ENCODE results near the gene KRT1.
"Not testable (repeated sequence)": the region's sequence is repeated elsewhere in the genome, so short reads cannot be mapped to it uniquely, and the experiment has no call there.

The KRT1 gene

DNA sequence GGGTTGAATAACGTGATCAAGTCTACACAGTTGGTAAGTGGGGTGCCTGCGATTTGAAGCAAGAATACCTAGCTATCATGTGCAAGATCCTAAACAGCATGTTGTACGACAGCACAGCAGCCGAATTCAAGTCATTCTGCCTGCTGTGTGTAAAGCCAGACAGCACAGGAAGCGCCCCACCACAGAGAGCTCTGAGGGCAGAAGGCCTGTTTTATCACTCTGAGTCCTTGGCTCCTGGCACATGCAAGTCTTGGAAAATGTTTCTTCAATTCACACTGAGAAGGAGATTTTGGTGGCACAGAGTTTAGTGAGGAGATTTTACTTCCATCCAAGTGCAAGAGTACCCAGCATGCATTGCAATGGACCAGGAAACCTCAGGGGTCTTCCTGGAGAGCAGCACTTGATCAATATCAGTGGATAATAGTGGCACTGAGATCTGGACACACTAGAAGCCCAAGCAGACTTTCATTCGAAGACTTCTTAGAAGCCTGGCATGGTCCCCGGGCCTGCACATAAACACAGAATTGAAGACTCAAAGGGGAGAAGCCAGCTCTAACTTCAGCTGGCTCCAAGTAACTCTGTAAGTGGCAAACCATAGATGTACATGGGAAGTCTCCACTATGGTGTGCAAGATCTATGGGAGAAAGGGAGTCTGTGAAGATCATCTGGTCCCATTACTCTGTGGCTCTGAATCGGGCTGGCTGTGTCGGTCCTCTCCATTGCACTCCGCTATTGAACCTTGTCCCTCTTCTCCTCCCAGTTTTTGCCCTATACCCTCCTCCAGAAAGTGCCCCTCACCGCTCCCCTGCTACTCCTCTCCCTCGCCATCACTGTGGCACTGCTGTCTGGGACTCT, 1.5 kb upstream of the KRT1 start:
- DNase-seq = peak in 2 of 4 experiments; percentile 36

DNA sequence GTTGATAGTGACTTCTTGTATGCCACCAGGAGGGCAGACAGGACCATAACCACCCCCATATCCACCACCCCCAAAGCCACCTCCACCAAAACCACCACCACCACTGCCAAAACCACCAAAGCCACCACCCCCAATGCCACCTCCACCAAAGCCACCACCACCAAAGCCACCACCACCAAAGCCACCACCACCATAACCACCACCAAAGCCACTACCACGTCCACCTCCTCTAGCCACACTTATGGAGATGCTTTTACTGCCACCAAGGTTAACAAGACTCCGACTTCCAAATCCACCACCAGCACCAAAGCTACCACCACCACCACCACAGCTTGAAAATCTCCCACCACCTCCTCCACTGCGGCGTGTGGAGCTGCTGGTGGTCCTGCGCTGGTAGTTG, 332 bp downstream of the KRT1 start:
- no peak for DNase-seq

- no peak for DNase-seq
These were observed 2.5 kb downstream of the KRT1 start for GRCh38 chr12:52677671-52678070.

DNA sequence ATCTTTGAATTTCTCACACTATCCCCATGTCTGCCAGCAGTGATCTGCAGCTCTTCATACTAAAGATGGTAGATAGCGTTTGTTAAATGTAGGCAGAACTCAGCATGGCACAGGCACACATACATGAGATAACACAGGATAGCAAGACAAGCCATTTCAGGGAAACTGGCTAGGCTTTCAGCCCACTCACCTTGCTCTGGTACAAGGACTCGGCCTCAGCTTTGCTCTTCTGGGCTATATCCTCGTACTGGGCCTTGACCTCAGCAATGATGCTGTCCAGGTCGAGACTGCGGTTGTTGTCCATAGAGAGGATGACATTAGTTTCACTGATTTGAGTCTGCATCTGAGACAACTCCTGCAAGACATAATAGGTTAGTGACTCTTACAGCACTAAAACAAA, 3.1 kb downstream of the KRT1 start:
- DNase-seq = no peak

DNA sequence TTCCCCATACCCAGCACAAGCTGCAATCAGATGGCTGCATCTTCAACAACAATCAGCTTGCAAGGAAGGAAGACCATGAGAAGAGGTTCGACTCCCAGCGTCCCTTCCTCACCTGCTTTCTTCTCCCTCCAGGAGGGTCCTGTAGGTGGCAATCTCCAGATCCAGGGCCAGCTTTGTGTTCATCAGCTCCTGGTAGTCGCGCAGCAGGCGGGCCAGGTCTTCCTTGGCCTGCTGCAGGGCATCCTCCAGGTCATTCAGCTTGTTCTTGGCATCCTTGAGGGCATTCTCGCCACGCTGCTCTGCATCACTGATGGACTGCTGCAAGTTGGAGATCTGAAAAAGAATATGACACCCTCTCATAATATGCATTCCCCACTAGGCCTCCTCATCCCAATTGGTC, 4.0 kb downstream of the KRT1 start:
- DNase-seq = no peak

GRCh38 chr12:52675301-52675701, 4.9 kb downstream of the KRT1 start:
- no peak for DNase-seq

DNA sequence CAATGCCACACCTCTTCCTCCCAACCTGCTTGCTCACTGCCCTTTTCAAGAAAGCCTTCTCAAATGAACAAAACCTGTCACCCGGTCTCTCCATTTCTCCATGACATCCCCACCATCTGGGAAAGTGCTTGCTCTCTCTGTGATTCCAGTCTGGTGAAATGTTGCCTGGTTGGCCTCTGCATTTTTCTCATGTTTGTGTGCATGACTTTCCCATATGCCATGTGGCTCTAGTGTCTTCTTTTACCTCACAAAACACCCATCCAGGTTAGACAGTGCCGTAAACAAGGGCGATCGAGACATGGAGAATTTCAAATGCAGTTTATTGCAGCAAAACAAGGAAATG, 5.8 kb downstream of the KRT1 start:
- no peak for DNase-seq

- DNase-seq = no peak
These were observed 6.3 kb downstream of the KRT1 start for GRCh38 chr12:52673713-52674432.

DNA sequence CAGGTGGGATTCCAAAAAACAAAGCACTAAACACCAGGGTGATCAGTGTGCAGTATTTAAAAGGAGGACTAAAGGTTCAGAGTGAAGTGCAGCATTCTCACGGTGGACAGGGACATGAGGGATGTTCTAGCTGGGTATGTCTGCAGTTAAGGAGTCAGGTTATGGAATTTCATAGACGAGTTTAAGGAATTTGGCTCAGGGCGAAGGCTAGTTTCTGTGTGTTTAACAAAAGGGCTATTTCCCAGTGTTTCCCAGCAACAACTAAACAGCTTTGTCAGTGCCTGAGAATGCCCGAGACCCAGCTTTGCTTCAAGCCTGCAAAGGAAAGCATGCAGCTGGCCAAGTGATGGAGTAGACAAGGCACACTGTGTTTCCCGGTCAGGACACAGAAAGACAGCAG, 7.0 kb downstream of the KRT1 start:
- no peak for DNase-seq

DNA sequence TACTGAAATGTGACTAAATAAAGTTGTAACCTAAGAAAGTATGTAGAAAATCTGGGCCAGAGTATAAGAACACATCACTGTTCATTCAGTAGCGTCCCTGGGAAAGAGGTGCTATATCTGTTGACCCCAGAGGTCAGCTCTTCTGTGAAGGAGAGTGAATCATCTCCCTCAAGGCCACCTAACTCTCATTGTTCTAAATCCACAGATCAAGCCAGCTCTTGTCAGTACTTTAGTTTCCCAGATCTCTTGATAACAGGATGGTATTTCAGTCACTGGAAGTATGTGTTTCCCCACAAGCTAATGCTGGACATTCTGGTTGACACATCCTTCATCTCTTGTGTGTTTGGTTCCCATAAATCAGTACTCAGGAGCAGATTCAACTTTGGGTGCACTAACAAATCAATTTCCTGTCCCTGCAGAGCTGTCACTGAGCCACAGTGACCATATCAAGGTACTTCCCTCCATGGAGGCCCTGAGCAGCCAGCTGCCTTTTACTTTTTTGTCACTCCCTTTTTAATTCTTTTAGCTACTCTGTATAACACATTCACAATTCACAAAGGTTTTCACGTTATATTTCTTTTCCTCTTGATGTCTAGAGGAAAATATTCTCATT, 7.8 kb downstream of the KRT1 start:
- DNase-seq = no peak

GRCh38 chr12:52670961-52671360, 9.2 kb downstream of the KRT1 start:
- no peak for DNase-seq

DNA sequence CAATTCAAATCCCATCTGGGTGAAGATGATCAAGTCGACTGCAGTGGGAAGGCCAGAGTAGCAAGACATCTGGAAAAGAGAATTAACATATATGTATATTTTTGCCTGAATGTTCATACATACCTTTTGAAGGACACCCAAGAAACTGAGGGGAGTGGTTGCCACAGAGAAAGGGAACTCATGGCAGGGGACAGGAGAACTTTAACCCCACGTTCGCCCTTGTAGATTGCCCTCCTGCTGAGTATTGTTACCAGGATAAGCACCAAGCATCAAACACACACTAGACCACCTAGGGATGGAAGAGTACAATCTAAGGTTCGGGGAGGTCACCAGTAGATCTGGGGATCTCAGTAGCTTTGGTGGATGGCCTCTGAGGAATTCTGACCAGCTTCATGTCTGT, 9.7 kb downstream of the KRT1 start:
- no peak for DNase-seq

DNA sequence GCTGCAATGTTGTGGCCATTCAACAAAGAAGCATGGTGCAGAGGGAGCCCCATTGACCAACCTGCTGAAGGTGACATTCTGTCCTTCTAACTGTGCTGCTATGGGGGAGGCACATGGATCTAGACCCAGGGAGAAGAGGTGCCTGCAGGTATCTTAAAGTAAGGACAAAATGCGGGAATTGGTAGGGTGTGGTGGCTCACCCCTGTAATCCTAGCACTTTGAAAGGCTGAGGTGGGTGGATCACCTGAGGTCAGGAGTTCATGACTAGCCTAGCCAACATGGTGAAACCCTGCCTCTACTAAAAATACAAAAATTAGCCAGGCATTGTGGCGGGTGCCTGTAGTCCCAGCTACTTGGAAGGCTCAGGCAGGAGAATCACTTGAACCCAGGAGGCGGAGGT, 10.3 kb downstream of the KRT1 start:
- not testable (repeated sequence) for DNase-seq

DNA sequence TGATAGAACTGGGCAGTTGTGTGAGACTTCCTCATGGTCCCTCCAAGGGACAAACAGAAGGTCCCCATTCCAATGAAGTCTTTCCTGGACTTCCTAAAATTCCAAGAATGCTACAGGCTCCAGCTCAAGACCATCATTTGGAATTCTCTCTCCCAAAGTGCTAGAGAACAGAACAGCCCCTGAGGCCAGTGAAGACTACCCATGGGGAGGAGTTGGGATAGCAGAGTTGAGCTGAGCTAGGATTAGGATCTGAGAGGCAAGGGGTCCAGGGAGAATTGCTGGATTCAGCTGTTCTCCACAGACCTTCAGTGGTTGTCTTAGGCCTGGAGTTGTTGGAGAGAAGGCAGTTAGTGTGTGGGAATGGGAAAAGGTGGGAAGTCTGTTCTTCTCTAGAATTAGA, 10.8 kb downstream of the KRT1 start:
- no peak for DNase-seq

DNA sequence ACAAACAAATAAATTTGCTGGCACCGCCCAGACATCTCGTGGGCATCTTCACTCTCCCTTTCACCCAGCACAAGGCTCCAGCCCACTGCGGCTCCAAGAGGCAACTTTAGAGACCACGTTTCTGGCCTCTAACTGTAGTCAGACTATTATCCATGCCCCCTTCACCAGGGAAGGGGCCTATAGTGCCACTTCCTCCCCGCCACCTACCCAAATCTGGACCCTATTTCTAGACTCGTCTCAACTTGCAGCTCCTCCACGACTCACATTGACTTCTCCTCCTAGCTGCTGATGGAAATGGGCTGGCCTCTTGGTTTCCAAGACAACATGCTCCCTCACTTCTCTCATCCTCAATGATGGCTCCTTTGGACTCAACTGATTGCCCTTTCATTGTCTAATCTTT, 12.3 kb downstream of the KRT1 start:
- no peak for DNase-seq

DNA sequence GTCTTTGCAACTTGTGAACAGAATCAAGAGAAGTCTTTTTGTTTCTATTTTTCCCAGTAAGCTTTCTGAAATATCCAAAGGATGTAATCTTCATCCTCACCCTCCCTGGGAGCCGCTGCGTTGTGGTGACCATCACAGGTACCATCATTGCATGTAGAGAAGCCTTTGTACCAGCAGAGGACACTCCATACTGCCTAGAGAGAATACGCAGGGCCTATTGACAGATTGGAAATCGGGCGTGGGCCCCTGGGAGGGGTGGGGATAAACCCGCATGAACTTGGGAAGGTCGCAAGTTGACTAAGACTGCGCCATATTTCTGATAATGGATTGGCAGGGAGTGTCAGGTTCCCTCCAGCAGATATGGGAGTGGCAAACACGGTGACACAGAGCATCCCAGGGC, 12.7 kb downstream of the KRT1 start:
- DNase-seq = no peak

DNA sequence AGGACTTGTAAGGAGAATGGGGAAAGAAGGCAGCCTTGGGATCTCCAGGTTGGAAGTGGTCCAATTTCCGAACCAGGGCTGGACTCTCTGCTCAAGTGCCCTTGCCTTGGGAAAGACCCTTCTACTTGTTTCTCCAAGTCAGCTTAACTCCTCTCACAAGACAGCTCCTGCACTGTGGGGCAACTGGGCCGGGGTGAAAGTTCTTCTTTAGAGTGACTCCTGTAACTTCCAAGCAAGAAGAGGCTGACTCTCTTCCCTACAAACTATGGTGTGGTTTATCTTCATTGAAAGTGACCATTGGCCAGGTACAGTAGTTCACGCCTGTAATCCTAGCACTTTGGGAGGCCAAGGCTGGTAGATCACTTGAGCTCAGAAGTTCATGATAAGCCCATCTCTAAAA, 13.7 kb downstream of the KRT1 start:
- DNase-seq = no peak

DNA sequence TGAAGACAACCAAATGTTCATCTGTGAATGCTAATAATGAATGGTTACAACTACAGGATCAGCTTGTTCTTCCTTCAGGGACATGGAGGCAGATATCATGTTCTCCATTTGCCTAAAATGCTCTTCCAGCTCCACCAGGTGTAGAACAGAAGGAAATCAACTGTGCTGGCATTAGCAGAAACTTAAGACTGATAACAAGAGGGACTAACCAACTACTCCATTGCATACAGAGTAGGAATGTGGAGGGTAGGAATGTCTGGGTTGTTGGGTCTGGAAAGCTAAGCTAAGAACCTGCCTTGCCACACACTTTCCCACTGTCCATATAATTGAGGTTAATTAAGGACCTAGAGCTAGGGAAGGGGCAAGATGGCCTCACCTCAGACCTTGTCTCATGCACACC, 16.8 kb downstream of the KRT1 start:
- DNase-seq = no peak

DNA sequence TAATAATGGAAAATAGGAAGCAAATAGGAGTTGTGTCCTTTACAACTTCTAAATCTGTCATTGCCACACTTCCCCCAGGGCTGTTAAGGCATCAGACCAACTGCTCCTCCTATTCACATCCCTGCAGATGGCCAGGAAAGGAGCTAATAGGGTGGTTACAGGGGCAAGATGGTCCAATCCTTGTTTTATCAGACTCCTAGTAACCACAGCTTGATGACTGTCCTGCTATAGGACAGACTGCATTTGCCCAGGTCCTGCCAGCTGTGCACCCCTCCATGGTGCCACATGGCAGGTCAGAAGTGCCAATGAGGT, 17.3 kb downstream of the KRT1 start:
- DNase-seq = no peak

DNA sequence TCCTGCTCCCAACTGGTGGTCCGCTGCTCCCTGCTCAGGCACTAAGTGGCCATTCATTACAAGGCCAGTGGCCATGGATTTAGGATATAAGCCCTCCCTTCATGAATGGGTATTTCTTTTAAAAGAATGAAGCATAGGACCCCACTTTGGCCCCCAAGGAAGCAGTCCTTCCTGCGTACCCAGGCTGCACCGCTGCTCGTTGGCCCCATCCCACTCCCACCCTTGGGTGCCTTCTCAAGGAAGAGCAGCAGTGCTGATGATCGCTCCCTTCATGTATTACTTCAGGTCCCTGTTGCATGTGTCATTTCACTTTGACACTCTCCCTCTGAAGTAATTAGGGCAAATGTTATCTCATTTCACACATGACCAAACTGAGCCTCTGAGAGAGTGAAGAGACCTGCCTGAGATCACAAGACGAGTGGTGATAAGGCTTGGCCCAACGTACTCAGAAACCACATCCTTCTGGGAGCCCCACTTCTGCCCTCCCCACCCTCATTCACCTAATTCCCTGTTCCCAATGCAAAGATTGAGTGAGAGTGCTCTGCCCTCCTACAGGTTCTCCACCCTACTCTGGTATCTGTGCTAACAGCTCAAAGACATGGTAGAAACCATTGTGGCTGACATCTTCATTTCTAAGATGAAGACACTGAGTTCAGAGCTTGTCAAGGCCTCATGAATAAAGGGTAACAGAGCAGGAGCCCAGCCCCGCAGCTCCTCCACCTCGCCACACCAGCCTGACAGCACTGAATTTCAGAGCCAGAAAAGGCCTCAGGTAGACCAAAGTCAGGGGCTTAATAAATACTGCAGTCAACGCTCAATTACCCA, 17.9 kb downstream of the KRT1 start:
- no peak for DNase-seq

GRCh38 chr12:52661668-52662067, 18.5 kb downstream of the KRT1 start:
- DNase-seq = no peak

DNA sequence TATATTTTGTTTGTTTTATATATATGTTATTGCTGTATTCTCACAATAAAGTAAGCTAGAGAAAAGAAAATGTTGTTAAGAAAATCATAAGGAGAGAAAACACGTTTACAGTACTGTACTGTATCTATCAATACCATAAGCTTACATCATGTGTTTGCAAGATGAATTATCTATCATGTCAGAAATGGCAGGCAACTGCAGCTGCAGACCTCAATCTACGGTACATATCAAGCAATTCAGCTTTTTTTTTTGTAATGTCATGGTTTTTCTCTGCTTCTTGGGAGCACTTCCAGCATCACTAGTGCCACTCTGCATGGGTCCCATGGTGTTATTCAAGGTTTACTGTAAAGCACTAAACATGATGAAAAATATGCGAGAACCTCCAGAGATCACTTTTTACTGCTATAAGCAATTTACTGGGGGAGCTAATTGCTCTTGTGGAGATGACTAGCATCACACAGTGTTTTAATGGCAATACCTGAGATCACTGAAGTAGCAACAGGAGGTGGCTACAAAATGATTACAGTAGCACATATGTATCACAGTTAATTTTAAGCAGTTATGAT, 19.2 kb downstream of the KRT1 start:
- DNase-seq = no peak

DNA sequence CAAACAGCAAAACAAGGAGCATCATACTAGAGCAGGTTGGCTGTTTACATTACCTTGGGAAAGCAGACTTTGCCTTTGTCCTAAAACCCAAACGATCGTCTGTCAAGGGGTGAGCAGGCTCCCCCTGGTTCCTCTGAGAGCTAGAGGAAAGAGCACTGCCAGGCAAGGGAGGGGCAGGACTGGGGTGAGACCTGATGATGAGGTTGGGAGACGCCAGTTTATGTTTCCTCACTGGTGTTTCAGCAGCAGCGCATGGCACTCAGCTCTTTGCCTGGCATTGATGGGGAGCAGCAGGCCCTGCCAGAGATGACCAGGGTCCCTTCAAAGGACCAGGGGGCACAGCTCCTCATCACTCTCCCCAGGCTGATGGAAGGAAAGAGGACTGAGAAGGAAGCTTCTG, 20.3 kb downstream of the KRT1 start:
- no peak for DNase-seq

Measured in activated naive CD4-positive, alpha-beta T cell (primary cell).